Osteocyte (in vitro differentiated cells): Measurements from ENCODE around the gene MEOX1. TPM values are rescaled to one million over a fixed set of nuclear protein-coding genes. Genes with fewer than 3 reads are reported as not detected.

ENCODE experiments used
- DNase-seq: peaks from one replicate; pipeline ENCODE4 v3.0.0; 2021; ENCODE audit warnings: mixed read lengths; ENCODE audit not compliant: unreplicated experiment; ENCODE audit errors: extremely low spot score
- H3K27ac Mint-ChIP-seq: one replicate; pipeline ENCODE4 v1.8.0; 2021; ENCODE audit warnings: mild to moderate bottlenecking, mixed read lengths; ENCODE audit not compliant: unreplicated experiment
- H3K27me3 Mint-ChIP-seq: one replicate; pipeline ENCODE4 v1.8.0; 2021; ENCODE audit warnings: mixed read lengths; ENCODE audit not compliant: unreplicated experiment
- H3K36me3 Mint-ChIP-seq: one replicate; pipeline ENCODE4 v1.8.0; 2021; ENCODE audit warnings: mixed read lengths; ENCODE audit not compliant: unreplicated experiment
- H3K4me1 Mint-ChIP-seq: one replicate; pipeline ENCODE4 v1.8.0; 2021; ENCODE audit warnings: mixed read lengths; ENCODE audit not compliant: unreplicated experiment
- H3K4me3 Mint-ChIP-seq: one replicate; pipeline ENCODE4 v1.8.0; 2021; ENCODE audit warnings: mild to moderate bottlenecking, moderate library complexity, mixed read lengths; ENCODE audit not compliant: unreplicated experiment
- H3K9me3 Mint-ChIP-seq: one replicate; pipeline ENCODE4 v1.8.0; 2021; ENCODE audit warnings: mixed read lengths; ENCODE audit not compliant: unreplicated experiment
- CTCF ChIP-seq: fragments of 200-600 bp; sonication (generic); IDR thresholded peaks from 2 replicates; pipeline ENCODE4 v1.5.0; 2021; ENCODE audit warnings: antibody characterized with exemption, mild to moderate bottlenecking, moderate library complexity
- total RNA-seq: library from RNA; stranded (reverse); gene quantifications from 2 replicates; pipeline ENCODE4 v1.2.1, GENCODE V29; 2021

MEOX1 gene
- total RNA-seq, 1 donor from 2014 or later, result not detected

- no peak for DNase-seq
- Mint-ChIP-seq H3K27ac (no peak overlapping the region), H3K27me3 (no peaks in the 10 kb centered on the region), H3K4me1 (peaks cover 27% of the 10 kb centered on the region), H3K4me3 (no peak overlapping the region), H3K36me3 (no peaks in the 10 kb centered on the region), H3K9me3 (no peaks in the 10 kb centered on the region)
- TF ChIP-seq CTCF, result no peak
Observed at GRCh38 chr17:43595466-43595865, 66.3 kb downstream of the MEOX1 start.

DNA sequence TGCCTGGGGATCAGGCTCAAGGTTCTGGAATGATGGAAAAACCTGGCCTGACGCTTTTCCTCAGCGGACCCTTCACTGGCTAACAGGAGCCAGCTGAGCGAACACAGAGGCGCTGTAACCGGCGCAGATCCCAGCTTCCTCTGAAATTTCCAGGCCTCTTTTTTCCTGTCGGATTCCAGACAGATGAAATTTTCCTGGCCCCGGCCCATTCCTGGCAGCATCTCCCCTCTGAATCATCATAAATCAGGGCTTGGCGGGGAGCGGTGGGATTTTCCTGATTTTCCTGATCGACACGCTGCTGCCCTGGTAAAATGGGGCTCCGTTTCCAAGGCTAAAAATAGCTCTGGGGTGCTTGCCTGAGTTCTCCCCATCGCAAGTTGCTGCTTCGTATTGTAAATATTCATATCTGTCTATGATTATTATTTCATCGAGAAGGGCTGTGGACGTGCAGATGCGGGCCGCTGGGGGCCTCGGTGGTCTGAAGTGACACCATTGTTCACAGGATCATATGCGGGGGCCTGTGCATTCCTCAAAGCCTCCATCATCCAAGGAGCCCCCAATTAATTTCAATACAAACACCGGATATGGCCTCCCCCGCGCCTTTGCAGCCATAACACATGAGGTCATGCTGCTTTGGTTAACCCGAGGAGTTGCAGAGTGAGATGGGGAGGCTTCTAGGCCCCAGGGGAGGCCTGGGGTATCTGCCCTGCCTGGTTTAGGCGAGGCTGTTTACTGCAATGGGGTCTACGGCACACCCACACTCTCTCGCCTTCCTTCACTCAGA is 69.8 kb downstream of the MEOX1 start:
- DNase-seq, result no peak
- Mint-ChIP-seq H3K27me3 (no peaks in the 10 kb centered on the region), H3K9me3 (no peaks in the 10 kb centered on the region), H3K36me3 (no peaks in the 10 kb centered on the region), H3K4me3 (peak overlapping the region; percentile 16), H3K27ac (peak overlapping the region; percentile 81), H3K4me1 (peaks cover 26% of the 10 kb centered on the region)
- no peak for TF ChIP-seq CTCF

GRCh38 chr17:43591001-43591400 is 70.7 kb downstream of the MEOX1 start:
- Mint-ChIP-seq H3K9me3 (no peaks in the 10 kb centered on the region), H3K4me1 (peaks cover 26% of the 10 kb centered on the region), H3K36me3 (no peaks in the 10 kb centered on the region), H3K4me3 (no peak overlapping the region), H3K27me3 (no peaks in the 10 kb centered on the region), H3K27ac (peak overlapping the region; percentile 81)
- DNase-seq, result no peak
- TF ChIP-seq CTCF, result no peak

Other genes starting within 250 kb of the MEOX1 start
- gene DHX8, start 177.9 kb downstream of the MEOX1 start, total RNA-seq, result 68.5 and 70.7 TPM in 2 replicates
- 5.9 and 6.5 TPM in 2 replicates for gene ETV4, start 115.6 kb downstream of the MEOX1 start, total RNA-seq
- not detected in 2 replicates for gene SOST, start 96.9 kb upstream of the MEOX1 start, total RNA-seq
- gene DUSP3, start 117.1 kb upstream of the MEOX1 start, total RNA-seq, result 36.4 and 37.0 TPM in 2 replicates
- not detected in 2 replicates for gene CFAP97D1, start 118.5 kb upstream of the MEOX1 start, total RNA-seq
- gene MPP3, start 171.2 kb upstream of the MEOX1 start, total RNA-seq, result 5.9 and 6.1 TPM in 2 replicates
- gene CD300LG, start 185.3 kb upstream of the MEOX1 start, total RNA-seq, result not detected in 2 replicates
- 3.5 and 4.4 TPM in 2 replicates for gene MPP2, start 245.6 kb upstream of the MEOX1 start, total RNA-seq